ENCODE measurements around the gene PSMB1.

GRCh38 chr6:170493354-170493753 is 59.8 kb downstream of the PSMB1 start:
- TF ChIP-seq, protein P1, sequence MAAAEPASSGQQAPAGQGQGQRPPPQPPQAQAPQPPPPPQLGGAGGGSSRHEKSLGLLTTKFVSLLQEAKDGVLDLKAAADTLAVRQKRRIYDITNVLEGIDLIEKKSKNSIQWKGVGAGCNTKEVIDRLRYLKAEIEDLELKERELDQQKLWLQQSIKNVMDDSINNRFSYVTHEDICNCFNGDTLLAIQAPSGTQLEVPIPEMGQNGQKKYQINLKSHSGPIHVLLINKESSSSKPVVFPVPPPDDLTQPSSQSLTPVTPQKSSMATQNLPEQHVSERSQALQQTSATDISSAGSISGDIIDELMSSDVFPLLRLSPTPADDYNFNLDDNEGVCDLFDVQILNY (CRISPR knock-in tag; IDR thresholded peaks at IDR 0.05): no peak
- TF ChIP-seq CREB1 (CRISPR knock-in tag; IDR thresholded peaks at IDR 0.05): no peak
- no peak for TF ChIP-seq ZNF138 (CRISPR knock-in tag; conservative IDR thresholded peaks at IDR 0.05)
- no peak for TF ChIP-seq GABPB1 (CRISPR knock-in tag; IDR thresholded peaks at IDR 0.05)
- TF ChIP-seq, protein P2, sequence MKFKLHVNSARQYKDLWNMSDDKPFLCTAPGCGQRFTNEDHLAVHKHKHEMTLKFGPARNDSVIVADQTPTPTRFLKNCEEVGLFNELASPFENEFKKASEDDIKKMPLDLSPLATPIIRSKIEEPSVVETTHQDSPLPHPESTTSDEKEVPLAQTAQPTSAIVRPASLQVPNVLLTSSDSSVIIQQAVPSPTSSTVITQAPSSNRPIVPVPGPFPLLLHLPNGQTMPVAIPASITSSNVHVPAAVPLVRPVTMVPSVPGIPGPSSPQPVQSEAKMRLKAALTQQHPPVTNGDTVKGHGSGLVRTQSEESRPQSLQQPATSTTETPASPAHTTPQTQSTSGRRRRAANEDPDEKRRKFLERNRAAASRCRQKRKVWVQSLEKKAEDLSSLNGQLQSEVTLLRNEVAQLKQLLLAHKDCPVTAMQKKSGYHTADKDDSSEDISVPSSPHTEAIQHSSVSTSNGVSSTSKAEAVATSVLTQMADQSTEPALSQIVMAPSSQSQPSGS (CRISPR knock-in tag; IDR thresholded peaks at IDR 0.05; ENCODE audit: borderline replicate concordance, low read depth): no peak
- TF ChIP-seq, protein P3, sequence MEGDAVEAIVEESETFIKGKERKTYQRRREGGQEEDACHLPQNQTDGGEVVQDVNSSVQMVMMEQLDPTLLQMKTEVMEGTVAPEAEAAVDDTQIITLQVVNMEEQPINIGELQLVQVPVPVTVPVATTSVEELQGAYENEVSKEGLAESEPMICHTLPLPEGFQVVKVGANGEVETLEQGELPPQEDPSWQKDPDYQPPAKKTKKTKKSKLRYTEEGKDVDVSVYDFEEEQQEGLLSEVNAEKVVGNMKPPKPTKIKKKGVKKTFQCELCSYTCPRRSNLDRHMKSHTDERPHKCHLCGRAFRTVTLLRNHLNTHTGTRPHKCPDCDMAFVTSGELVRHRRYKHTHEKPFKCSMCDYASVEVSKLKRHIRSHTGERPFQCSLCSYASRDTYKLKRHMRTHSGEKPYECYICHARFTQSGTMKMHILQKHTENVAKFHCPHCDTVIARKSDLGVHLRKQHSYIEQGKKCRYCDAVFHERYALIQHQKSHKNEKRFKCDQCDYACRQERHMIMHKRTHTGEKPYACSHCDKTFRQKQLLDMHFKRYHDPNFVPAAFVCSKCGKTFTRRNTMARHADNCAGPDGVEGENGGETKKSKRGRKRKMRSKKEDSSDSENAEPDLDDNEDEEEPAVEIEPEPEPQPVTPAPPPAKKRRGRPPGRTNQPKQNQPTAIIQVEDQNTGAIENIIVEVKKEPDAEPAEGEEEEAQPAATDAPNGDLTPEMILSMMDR (IDR thresholded peaks at IDR 0.05): no peak
- no peak for TF ChIP-seq ZBTB21 (CRISPR knock-in tag; IDR thresholded peaks at IDR 0.05; ENCODE audit: borderline replicate concordance)
- TF ChIP-seq, protein P4, sequence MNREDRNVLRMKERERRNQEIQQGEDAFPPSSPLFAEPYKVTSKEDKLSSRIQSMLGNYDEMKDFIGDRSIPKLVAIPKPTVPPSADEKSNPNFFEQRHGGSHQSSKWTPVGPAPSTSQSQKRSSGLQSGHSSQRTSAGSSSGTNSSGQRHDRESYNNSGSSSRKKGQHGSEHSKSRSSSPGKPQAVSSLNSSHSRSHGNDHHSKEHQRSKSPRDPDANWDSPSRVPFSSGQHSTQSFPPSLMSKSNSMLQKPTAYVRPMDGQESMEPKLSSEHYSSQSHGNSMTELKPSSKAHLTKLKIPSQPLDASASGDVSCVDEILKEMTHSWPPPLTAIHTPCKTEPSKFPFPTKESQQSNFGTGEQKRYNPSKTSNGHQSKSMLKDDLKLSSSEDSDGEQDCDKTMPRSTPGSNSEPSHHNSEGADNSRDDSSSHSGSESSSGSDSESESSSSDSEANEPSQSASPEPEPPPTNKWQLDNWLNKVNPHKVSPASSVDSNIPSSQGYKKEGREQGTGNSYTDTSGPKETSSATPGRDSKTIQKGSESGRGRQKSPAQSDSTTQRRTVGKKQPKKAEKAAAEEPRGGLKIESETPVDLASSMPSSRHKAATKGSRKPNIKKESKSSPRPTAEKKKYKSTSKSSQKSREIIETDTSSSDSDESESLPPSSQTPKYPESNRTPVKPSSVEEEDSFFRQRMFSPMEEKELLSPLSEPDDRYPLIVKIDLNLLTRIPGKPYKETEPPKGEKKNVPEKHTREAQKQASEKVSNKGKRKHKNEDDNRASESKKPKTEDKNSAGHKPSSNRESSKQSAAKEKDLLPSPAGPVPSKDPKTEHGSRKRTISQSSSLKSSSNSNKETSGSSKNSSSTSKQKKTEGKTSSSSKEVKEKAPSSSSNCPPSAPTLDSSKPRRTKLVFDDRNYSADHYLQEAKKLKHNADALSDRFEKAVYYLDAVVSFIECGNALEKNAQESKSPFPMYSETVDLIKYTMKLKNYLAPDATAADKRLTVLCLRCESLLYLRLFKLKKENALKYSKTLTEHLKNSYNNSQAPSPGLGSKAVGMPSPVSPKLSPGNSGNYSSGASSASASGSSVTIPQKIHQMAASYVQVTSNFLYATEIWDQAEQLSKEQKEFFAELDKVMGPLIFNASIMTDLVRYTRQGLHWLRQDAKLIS (CRISPR knock-in tag; IDR thresholded peaks at IDR 0.05; ENCODE audit: borderline replicate concordance): no peak
